HEK293 (cell line): Measurements from ENCODE around the gene AGBL3.

Source experiments
- SP7 ChIP-seq: fragments of 450-650 bp; formaldehyde crosslinking; IDR thresholded peaks from 2 replicates; pipeline ENCODE4 v1.5.1; 2016; ENCODE audit warnings: missing biosample characterization, missing genetic modification characterization
- TCF7L2 ChIP-seq: IDR thresholded peaks from 2 replicates; pipeline ENCODE4 v1.6.1; 2011; ENCODE audit warnings: low read depth, mild to moderate bottlenecking, inconsistent platforms, low read length, moderate library complexity, borderline replicate concordance
- TF ChIP-seq, protein P1 (sequence below): fragments of 450-650 bp; formaldehyde crosslinking; IDR thresholded peaks from 2 replicates; pipeline ENCODE4 v1.5.1; 2016; ENCODE audit warnings: missing biosample characterization, missing genetic modification characterization

DNA sequence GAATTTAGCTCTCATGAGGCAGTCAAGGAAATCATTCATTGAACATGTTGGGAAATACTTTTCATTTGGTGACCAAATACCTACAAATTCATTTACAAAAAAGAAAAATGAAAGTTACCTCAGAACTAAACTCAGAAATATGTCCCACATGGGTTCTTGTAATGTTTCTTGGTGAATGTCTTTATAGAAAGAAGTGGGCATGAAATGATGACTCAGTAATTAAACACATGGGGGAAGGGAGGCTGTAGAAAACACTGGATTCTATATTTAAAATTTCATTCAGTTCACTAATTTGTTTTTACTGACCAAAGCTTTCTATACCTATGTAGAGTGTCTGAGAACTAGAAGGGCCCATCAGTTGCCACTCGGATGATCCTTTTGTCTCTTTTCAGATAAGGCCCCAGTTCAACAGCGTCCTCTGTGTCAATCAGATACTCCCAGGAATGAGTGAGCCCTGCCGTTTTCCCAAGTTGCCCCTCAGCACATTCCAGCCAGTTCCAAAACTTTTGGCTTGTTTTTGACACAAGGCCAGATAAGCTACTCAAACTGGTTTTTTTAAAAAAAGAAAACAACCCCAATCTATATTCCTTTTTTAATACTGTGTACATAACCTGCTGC is 49.3 kb upstream of the AGBL3 start:
- TF ChIP-seq, protein P1, sequence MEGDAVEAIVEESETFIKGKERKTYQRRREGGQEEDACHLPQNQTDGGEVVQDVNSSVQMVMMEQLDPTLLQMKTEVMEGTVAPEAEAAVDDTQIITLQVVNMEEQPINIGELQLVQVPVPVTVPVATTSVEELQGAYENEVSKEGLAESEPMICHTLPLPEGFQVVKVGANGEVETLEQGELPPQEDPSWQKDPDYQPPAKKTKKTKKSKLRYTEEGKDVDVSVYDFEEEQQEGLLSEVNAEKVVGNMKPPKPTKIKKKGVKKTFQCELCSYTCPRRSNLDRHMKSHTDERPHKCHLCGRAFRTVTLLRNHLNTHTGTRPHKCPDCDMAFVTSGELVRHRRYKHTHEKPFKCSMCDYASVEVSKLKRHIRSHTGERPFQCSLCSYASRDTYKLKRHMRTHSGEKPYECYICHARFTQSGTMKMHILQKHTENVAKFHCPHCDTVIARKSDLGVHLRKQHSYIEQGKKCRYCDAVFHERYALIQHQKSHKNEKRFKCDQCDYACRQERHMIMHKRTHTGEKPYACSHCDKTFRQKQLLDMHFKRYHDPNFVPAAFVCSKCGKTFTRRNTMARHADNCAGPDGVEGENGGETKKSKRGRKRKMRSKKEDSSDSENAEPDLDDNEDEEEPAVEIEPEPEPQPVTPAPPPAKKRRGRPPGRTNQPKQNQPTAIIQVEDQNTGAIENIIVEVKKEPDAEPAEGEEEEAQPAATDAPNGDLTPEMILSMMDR (tag by site-specific recombination) = no peak
- TF ChIP-seq TCF7L2 (no peak), SP7 (no peak)
